Astrocyte (in vitro differentiated cells and primary cell): ENCODE data around the gene MUC6. TPM values are rescaled to one million over a fixed set of nuclear protein-coding genes. Genes with fewer than 3 reads are reported as not detected.

Experiments
- DNase-seq: peaks from one replicate; pipeline ENCODE4 v3.0.0-alpha.2; 2010; ENCODE audit warnings: low read depth
- FAIRE-seq: peaks from 2 replicates; lab custom pipeline; 2011; peaks lifted over from hg19 to GRCh38; lab: Jason Lieb, UNC
- H2AFZ ChIP-seq: 2 replicates; pipeline ENCODE4 v1.6.0; 2012; ENCODE audit warnings: low read depth, low read length, inconsistent platforms
- H3K27ac ChIP-seq: 2 replicates; pipeline ENCODE4 v1.5.1; 2011; ENCODE audit warnings: low read depth, low read length, inconsistent platforms
- H3K27me3 ChIP-seq: 2 replicates; pipeline ENCODE4 v1.6.0; 2011; ENCODE audit warnings: low read length, inconsistent platforms; ENCODE audit not compliant: insufficient read depth
- H3K36me3 ChIP-seq: 2 replicates; pipeline ENCODE4 v1.5.1; 2011; ENCODE audit warnings: low read length, inconsistent platforms; ENCODE audit not compliant: insufficient read depth
- H3K4me1 ChIP-seq: 2 replicates; pipeline ENCODE4 v1.5.1; 2011; ENCODE audit warnings: low read length, inconsistent platforms; ENCODE audit not compliant: insufficient read depth
- H3K4me2 ChIP-seq: 2 replicates; pipeline ENCODE4 v1.6.0; 2012; ENCODE audit warnings: low read length, inconsistent platforms
- H3K4me3 ChIP-seq: 2 replicates; pipeline ENCODE4 v1.5.1; 2011; ENCODE audit warnings: low read depth, mild to moderate bottlenecking, low read length, inconsistent platforms; ENCODE audit not compliant: insufficient read depth
- H3K79me2 ChIP-seq: 2 replicates; pipeline ENCODE4 v1.6.0; 2012; ENCODE audit warnings: mild to moderate bottlenecking, low read length, inconsistent platforms; ENCODE audit not compliant: insufficient read depth
- H3K9ac ChIP-seq: 2 replicates; pipeline ENCODE4 v1.6.0; 2012; ENCODE audit warnings: mild to moderate bottlenecking, low read length, inconsistent platforms
- H3K9me3 ChIP-seq: 2 replicates; pipeline ENCODE4 v1.5.1; 2012; ENCODE audit warnings: low read depth, mild to moderate bottlenecking, low read length, inconsistent platforms; ENCODE audit not compliant: insufficient read depth
- H4K20me1 ChIP-seq: 2 replicates; pipeline ENCODE4 v1.6.0; 2012; ENCODE audit warnings: low read length, inconsistent platforms; ENCODE audit not compliant: insufficient read depth
- H3K27ac Mint-ChIP-seq: one replicate; pipeline ENCODE4 v1.8.0; 2021; ENCODE audit warnings: mild to moderate bottlenecking, mixed read lengths; ENCODE audit not compliant: unreplicated experiment
- H3K27me3 Mint-ChIP-seq: one replicate; pipeline ENCODE4 v1.8.0; 2021; ENCODE audit warnings: low read depth, mixed read lengths; ENCODE audit not compliant: unreplicated experiment
- H3K36me3 Mint-ChIP-seq: one replicate; pipeline ENCODE4 v1.8.0; 2021; ENCODE audit warnings: low read depth, mixed read lengths; ENCODE audit not compliant: unreplicated experiment
- H3K4me1 Mint-ChIP-seq: one replicate; pipeline ENCODE4 v1.8.0; 2021; ENCODE audit warnings: low read depth, mixed read lengths; ENCODE audit not compliant: unreplicated experiment
- H3K4me3 Mint-ChIP-seq: one replicate; pipeline ENCODE4 v1.8.0; 2021; ENCODE audit warnings: mild to moderate bottlenecking, moderate library complexity, mixed read lengths; ENCODE audit not compliant: unreplicated experiment
- H3K9me3 Mint-ChIP-seq: one replicate; pipeline ENCODE4 v1.8.0; 2021; ENCODE audit warnings: mild to moderate bottlenecking, mixed read lengths; ENCODE audit not compliant: unreplicated experiment
- CTCF ChIP-seq: IDR thresholded peaks from 2 replicates; pipeline ENCODE4 v1.5.1; 2011; ENCODE audit warnings: low read depth, mild to moderate bottlenecking, inconsistent platforms, low read length, moderate library complexity; ENCODE audit not compliant: insufficient read depth
- EZH2 ChIP-seq: IDR thresholded peaks from 2 replicates; pipeline ENCODE4 v1.6.1; 2012; ENCODE audit warnings: mild to moderate bottlenecking, low read length, inconsistent platforms; ENCODE audit not compliant: insufficient read depth
- total RNA-seq: library from RNA; stranded (reverse); gene quantifications from 2 replicates; pipeline ENCODE4 v1.2.1, GENCODE V29; 2021

Gene MUC6
- total RNA-seq, 1 donor from 2014 or later = not detected

GRCh38 chr11:993632-994167, 42.8 kb downstream of the MUC6 start:
- no peak overlapping the region for H3K4me2 ChIP-seq
- Mint-ChIP-seq H3K27me3 (no peaks in the 10 kb centered on the region), H3K36me3 (peaks cover 9% of the 10 kb centered on the region), H3K9me3 (no peaks in the 10 kb centered on the region), H3K27ac (no peak overlapping the region), H3K4me3 (no peak overlapping the region), H3K4me1 (peaks cover 3% of the 10 kb centered on the region)
- no peak overlapping the region for H3K4me3 ChIP-seq
- H2AFZ ChIP-seq = no peak overlapping the region
- H3K4me1 ChIP-seq = no peaks in the 10 kb centered on the region
- H4K20me1 ChIP-seq = peaks cover 50% of the 10 kb centered on the region
- H3K79me2 ChIP-seq = peaks cover 3% of the 10 kb centered on the region
- H3K27ac ChIP-seq = no peak overlapping the region
- no peak overlapping the region for H3K9ac ChIP-seq
- H3K36me3 ChIP-seq = no peaks in the 10 kb centered on the region
- no peak for DNase-seq
- FAIRE-seq = no peak
- no peaks in the 10 kb centered on the region for H3K27me3 ChIP-seq
- no peaks in the 10 kb centered on the region for H3K9me3 ChIP-seq
- TF ChIP-seq CTCF (no peak), EZH2 (no peak)

GRCh38 chr11:992577-992976, 43.9 kb downstream of the MUC6 start:
- Mint-ChIP-seq H3K4me3 (no peak overlapping the region), H3K27me3 (no peaks in the 10 kb centered on the region), H3K9me3 (no peaks in the 10 kb centered on the region), H3K36me3 (peaks cover 11% of the 10 kb centered on the region), H3K4me1 (peaks cover 3% of the 10 kb centered on the region), H3K27ac (no peak overlapping the region)
- no peak overlapping the region for H3K4me2 ChIP-seq
- H3K27ac ChIP-seq = no peak overlapping the region
- H3K9me3 ChIP-seq = no peaks in the 10 kb centered on the region
- no peak overlapping the region for H2AFZ ChIP-seq
- H4K20me1 ChIP-seq = peaks cover 54% of the 10 kb centered on the region
- H3K4me1 ChIP-seq = no peaks in the 10 kb centered on the region
- H3K36me3 ChIP-seq = no peaks in the 10 kb centered on the region
- no peak overlapping the region for H3K9ac ChIP-seq
- TF ChIP-seq CTCF = no peak
- TF ChIP-seq EZH2 = no peak
- H3K4me3 ChIP-seq = no peak overlapping the region
- H3K27me3 ChIP-seq = no peaks in the 10 kb centered on the region
- DNase-seq (no peak), FAIRE-seq (no peak)
- H3K79me2 ChIP-seq = peaks cover 3% of the 10 kb centered on the region

GRCh38 chr11:991711-992307, 44.7 kb downstream of the MUC6 start:
- no peak overlapping the region for H3K4me3 Mint-ChIP-seq
- Histone ChIP-seq H3K4me3 (no peak overlapping the region), H3K36me3 (no peaks in the 10 kb centered on the region), H3K4me2 (no peak overlapping the region), H3K27ac (no peak overlapping the region), H2AFZ (no peak overlapping the region), H3K79me2 (peaks cover 3% of the 10 kb centered on the region), H3K9me3 (no peaks in the 10 kb centered on the region), H4K20me1 (peaks cover 50% of the 10 kb centered on the region), H3K9ac (no peak overlapping the region), H3K27me3 (no peaks in the 10 kb centered on the region), H3K4me1 (no peaks in the 10 kb centered on the region)
- no peak for TF ChIP-seq EZH2
- no peak for TF ChIP-seq CTCF
- H3K36me3 Mint-ChIP-seq = peaks cover 9% of the 10 kb centered on the region
- H3K9me3 Mint-ChIP-seq = no peaks in the 10 kb centered on the region
- FAIRE-seq (no peak), DNase-seq (no peak)
- H3K27me3 Mint-ChIP-seq = no peaks in the 10 kb centered on the region
- H3K27ac Mint-ChIP-seq = no peak overlapping the region
- H3K4me1 Mint-ChIP-seq = peaks cover 3% of the 10 kb centered on the region
